Glutamatergic neuron (in vitro differentiated cells): ENCODE results near the gene INTS4. TPM values are rescaled to one million over a fixed set of nuclear protein-coding genes. Genes with fewer than 3 reads are reported as not detected.

Experiments used
- DNase-seq: peaks from one replicate; pipeline ENCODE4 v3.0.0; 2022
- H3K27ac Mint-ChIP-seq: one replicate; pipeline ENCODE4 v1.8.0; 2020; ENCODE audit warnings: mild to moderate bottlenecking, mixed read lengths, inconsistent platforms; ENCODE audit not compliant: unreplicated experiment
- H3K27me3 Mint-ChIP-seq: one replicate; pipeline ENCODE4 v1.8.0; 2020; ENCODE audit warnings: mild to moderate bottlenecking, moderate library complexity, mixed read lengths, inconsistent platforms; ENCODE audit not compliant: unreplicated experiment
- H3K36me3 Mint-ChIP-seq: one replicate; pipeline ENCODE4 v1.8.0; 2020; ENCODE audit warnings: mild to moderate bottlenecking, mixed read lengths, inconsistent platforms; ENCODE audit not compliant: unreplicated experiment
- H3K4me1 Mint-ChIP-seq: one replicate; pipeline ENCODE4 v1.8.0; 2020; ENCODE audit warnings: mild to moderate bottlenecking, low read depth, mixed read lengths, inconsistent platforms; ENCODE audit not compliant: unreplicated experiment
- H3K4me3 Mint-ChIP-seq: one replicate; pipeline ENCODE4 v1.8.0; 2020; ENCODE audit warnings: mild to moderate bottlenecking, mixed read lengths, inconsistent platforms; ENCODE audit not compliant: unreplicated experiment
- H3K9me3 Mint-ChIP-seq: one replicate; pipeline ENCODE4 v1.8.0; 2020; ENCODE audit warnings: mild to moderate bottlenecking, moderate library complexity, mixed read lengths, inconsistent platforms; ENCODE audit not compliant: unreplicated experiment
- CTCF ChIP-seq: fragments of 200-600 bp; sonication (generic); IDR thresholded peaks from one replicate; pipeline ENCODE4 v1.5.0; 2021; ENCODE audit not compliant: partially characterized antibody, unreplicated experiment
- total RNA-seq: library from RNA; stranded (reverse); fragmentation: NEBNext Ultra II Directional; extraction: Animal tissue kit (Norgen Biotek cat#: 25700); gene quantifications from one replicate; pipeline ENCODE4 v1.2.1, GENCODE V29; 2021; ENCODE audit not compliant: unreplicated experiment

Gene INTS4
- total RNA-seq, 1 donor from 2014 or later, result 39.9 TPM

DNA sequence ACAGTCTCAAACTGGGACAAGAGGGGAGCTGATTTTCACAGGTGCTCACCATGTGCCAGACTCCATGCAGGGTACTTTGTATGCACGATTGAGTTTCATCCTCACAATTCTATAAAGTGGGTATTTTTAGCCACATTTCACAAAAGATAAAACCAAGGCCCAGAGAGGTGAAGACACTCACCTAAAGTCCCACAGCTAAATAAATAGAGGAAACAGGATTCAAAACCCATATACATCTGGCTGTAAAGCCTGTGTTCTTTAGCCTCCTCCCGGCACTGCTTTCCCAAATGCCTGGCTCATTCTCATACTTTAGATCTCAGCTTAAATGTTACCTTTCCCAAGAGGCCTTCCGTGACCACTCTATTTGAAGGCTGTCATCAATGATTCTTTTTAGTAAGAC is 41.8 kb upstream of the INTS4 start:
- TF ChIP-seq CTCF, result no peak
- no peak overlapping the region for H3K4me3 Mint-ChIP-seq
- H3K27me3 Mint-ChIP-seq, result no peaks in the 10 kb centered on the region
- H3K4me1 Mint-ChIP-seq, result peaks cover 3% of the 10 kb centered on the region
- H3K36me3 Mint-ChIP-seq, result no peaks in the 10 kb centered on the region
- no peak for DNase-seq
- no peak overlapping the region for H3K27ac Mint-ChIP-seq
- no peaks in the 10 kb centered on the region for H3K9me3 Mint-ChIP-seq

- no peaks in the 10 kb centered on the region for H3K9me3 Mint-ChIP-seq
- H3K4me3 Mint-ChIP-seq, result no peak overlapping the region
- H3K4me1 Mint-ChIP-seq, result peaks cover 3% of the 10 kb centered on the region
- H3K27ac Mint-ChIP-seq, result no peak overlapping the region
- H3K36me3 Mint-ChIP-seq, result no peaks in the 10 kb centered on the region
- H3K27me3 Mint-ChIP-seq, result no peaks in the 10 kb centered on the region
- TF ChIP-seq CTCF, result no peak
- DNase-seq, result no peak
Observed at GRCh38 chr11:78034623-78035022, 40.2 kb upstream of the INTS4 start.

GRCh38 chr11:78033040-78033439 is 38.6 kb upstream of the INTS4 start:
- Mint-ChIP-seq H3K4me3 (no peak overlapping the region), H3K36me3 (no peaks in the 10 kb centered on the region), H3K9me3 (no peaks in the 10 kb centered on the region), H3K27me3 (no peaks in the 10 kb centered on the region), H3K4me1 (peaks cover 3% of the 10 kb centered on the region), H3K27ac (no peak overlapping the region)
- TF ChIP-seq CTCF, result no peak
- DNase-seq, result no peak

GRCh38 chr11:78032090-78032489 is 37.6 kb upstream of the INTS4 start:
- H3K9me3 Mint-ChIP-seq, result no peaks in the 10 kb centered on the region
- no peak overlapping the region for H3K27ac Mint-ChIP-seq
- no peak for DNase-seq
- no peak overlapping the region for H3K4me3 Mint-ChIP-seq
- no peaks in the 10 kb centered on the region for H3K36me3 Mint-ChIP-seq
- TF ChIP-seq CTCF, result no peak
- no peaks in the 10 kb centered on the region for H3K4me1 Mint-ChIP-seq
- no peaks in the 10 kb centered on the region for H3K27me3 Mint-ChIP-seq

DNA sequence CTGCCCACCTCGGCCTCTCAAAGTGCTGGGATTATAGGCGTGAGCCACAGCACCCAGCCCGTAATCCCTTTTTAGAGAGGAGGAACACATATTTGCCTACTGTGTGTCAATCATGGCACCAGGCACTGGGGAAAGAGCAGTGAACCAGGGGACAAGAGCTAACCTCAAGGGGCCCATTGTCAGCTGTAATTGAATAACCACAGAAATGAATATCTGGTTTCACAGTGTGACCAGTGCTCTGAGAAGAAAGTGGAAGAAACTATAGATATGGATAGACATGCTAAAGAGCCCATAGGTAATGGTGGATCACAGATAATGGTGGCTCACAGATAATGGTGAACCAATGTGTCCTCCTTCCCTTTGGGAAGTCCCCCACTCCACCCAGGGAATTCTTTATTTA is 37.2 kb upstream of the INTS4 start:
- Mint-ChIP-seq H3K27me3 (no peaks in the 10 kb centered on the region), H3K4me1 (no peaks in the 10 kb centered on the region), H3K27ac (no peak overlapping the region), H3K4me3 (no peak overlapping the region), H3K36me3 (no peaks in the 10 kb centered on the region), H3K9me3 (no peaks in the 10 kb centered on the region)
- DNase-seq, result no peak
- TF ChIP-seq CTCF, result no peak
